Mesendoderm (in vitro differentiated cells): ENCODE measurements around the gene TBC1D1.

Experiments used
- DNase-seq: peaks from one replicate; pipeline ENCODE4 v3.0.0; 2013
- H2AK5ac ChIP-seq: 2 replicates; pipeline ENCODE4 v1.6.1; 2013; ENCODE audit warnings: low read length, inconsistent platforms
- H2BK120ac ChIP-seq: 2 replicates; pipeline ENCODE4 v1.6.1; 2013; ENCODE audit warnings: low read depth, mild to moderate bottlenecking, low read length, moderate library complexity, mixed read lengths
- H2BK15ac ChIP-seq: replicated peaks from 2 replicates; pipeline ENCODE4 v1.6.1; 2013; ENCODE audit warnings: low read depth, mild to moderate bottlenecking, moderate library complexity
- H2BK5ac ChIP-seq: 2 replicates; pipeline ENCODE4 v1.6.1; 2013; ENCODE audit warnings: low read length, inconsistent platforms
- H3K18ac ChIP-seq: 2 replicates; pipeline ENCODE4 v1.6.1; 2013; ENCODE audit warnings: mild to moderate bottlenecking, low read length, mixed read lengths
- H3K23ac ChIP-seq: one replicate; pipeline ENCODE4 v1.6.1; 2013; ENCODE audit warnings: low read length
- H3K27ac ChIP-seq: 2 replicates; pipeline ENCODE4 v1.5.1; 2013; ENCODE audit warnings: low read depth, mild to moderate bottlenecking, inconsistent platforms, low read length, moderate library complexity
- H3K27me3 ChIP-seq: 2 replicates; pipeline ENCODE4 v1.6.1; 2013; ENCODE audit warnings: low read length, control low read depth, mild to moderate bottlenecking, inconsistent platforms; ENCODE audit not compliant: insufficient read depth, poor library complexity
- H3K36me3 ChIP-seq: 2 replicates; pipeline ENCODE4 v1.6.1; 2013; ENCODE audit warnings: low read length, inconsistent platforms; ENCODE audit not compliant: control insufficient read depth, insufficient read depth
- H3K4ac ChIP-seq: one replicate; pipeline ENCODE4 v1.6.1; 2013; ENCODE audit warnings: low read depth, mild to moderate bottlenecking, low read length, moderate library complexity
- H3K4me1 ChIP-seq: 2 replicates; pipeline ENCODE4 v1.6.1; 2013; ENCODE audit warnings: low read depth, low read length, inconsistent platforms; ENCODE audit not compliant: control insufficient read depth
- H3K4me2 ChIP-seq: 2 replicates; pipeline ENCODE4 v1.6.1; 2013; ENCODE audit warnings: low read length
- H3K4me3 ChIP-seq: 2 replicates; pipeline ENCODE4 v1.5.1; 2013; ENCODE audit warnings: mild to moderate bottlenecking, low read length
- H3K56ac ChIP-seq: one replicate; pipeline ENCODE4 v1.6.1; 2013; ENCODE audit warnings: low read length
- H3K79me1 ChIP-seq: 2 replicates; pipeline ENCODE4 v1.6.1; 2013; ENCODE audit warnings: low read length, inconsistent platforms
- H3K79me2 ChIP-seq: 2 replicates; pipeline ENCODE4 v1.6.1; 2013; ENCODE audit warnings: mild to moderate bottlenecking, low read length; ENCODE audit not compliant: control insufficient read depth, insufficient read depth
- H3K9ac ChIP-seq: 2 replicates; pipeline ENCODE4 v1.6.1; 2013; ENCODE audit warnings: low read length, inconsistent platforms
- H4K5ac ChIP-seq: one replicate; pipeline ENCODE4 v1.6.1; 2013; ENCODE audit warnings: low read length
- H4K8ac ChIP-seq: one replicate; pipeline ENCODE4 v1.6.1; 2013; ENCODE audit warnings: low read depth, mild to moderate bottlenecking, control low read depth, low read length, moderate library complexity
- WGBS: extraction: QIAGEN DNeasy Blood & Tissue Kit; methylation state at CpG from one replicate; pipeline ENCODE4 v1.1.7; 2013; ENCODE audit warnings: low lambda C conversion rate, missing lambda C conversion rate; ENCODE audit not compliant: insufficient coverage; ENCODE audit errors: extremely low coverage; 5-methylcytosine and 5-hydroxymethylcytosine counted together

TBC1D1 gene

GRCh38 chr4:38011511-38012162 is 120.8 kb downstream of the TBC1D1 start:
- Histone ChIP-seq H3K4me3 (no peak overlapping the region), H2AK5ac (no peak overlapping the region), H4K8ac (no peak overlapping the region), H3K18ac (no peak overlapping the region), H3K27ac (no peak overlapping the region), H4K5ac (no peak overlapping the region), H3K79me2 (peaks cover 18% of the 10 kb centered on the region), H3K56ac (no peak overlapping the region), H2BK5ac (no peak overlapping the region), H2BK120ac (no peak overlapping the region), H3K4ac (no peak overlapping the region), H3K4me1 (peaks cover 12% of the 10 kb centered on the region), H3K36me3 (no peaks in the 10 kb centered on the region), H3K9ac (no peak overlapping the region), H2BK15ac (no peak overlapping the region), H3K4me2 (no peak overlapping the region), H3K27me3 (no peaks in the 10 kb centered on the region), H3K23ac (no peak overlapping the region), H3K79me1 (peaks cover 15% of the 10 kb centered on the region)
- no CpG with 5 or more reads among the region's 3 CpGs for WGBS
- no peak for DNase-seq

- WGBS: no CpG with 5 or more reads among the region's 9 CpGs
Measured at GRCh38 chr4:38013461-38014366, 122.8 kb downstream of the TBC1D1 start.

GRCh38 chr4:38014421-38014852 is 123.6 kb downstream of the TBC1D1 start:
- no peak overlapping the region for H2AK5ac ChIP-seq
- no peak overlapping the region for H2BK15ac ChIP-seq
- no peak for DNase-seq
- H3K18ac ChIP-seq: no peak overlapping the region
- no peak overlapping the region for H3K4me2 ChIP-seq
- H3K4me3 ChIP-seq: no peak overlapping the region
- no CpG with 5 or more reads among the region's 37 CpGs for WGBS
- H3K36me3 ChIP-seq: no peaks in the 10 kb centered on the region
- H2BK5ac ChIP-seq: no peak overlapping the region
- no peak overlapping the region for H4K5ac ChIP-seq
- no peak overlapping the region for H4K8ac ChIP-seq
- peaks cover 7% of the 10 kb centered on the region for H3K4me1 ChIP-seq
- H3K27ac ChIP-seq: no peak overlapping the region
- no peak overlapping the region for H2BK120ac ChIP-seq
- peaks cover 10% of the 10 kb centered on the region for H3K79me2 ChIP-seq
- no peaks in the 10 kb centered on the region for H3K27me3 ChIP-seq
- peaks cover 9% of the 10 kb centered on the region for H3K79me1 ChIP-seq
- no peak overlapping the region for H3K23ac ChIP-seq
- H3K9ac ChIP-seq: no peak overlapping the region
- H3K56ac ChIP-seq: no peak overlapping the region
- no peak overlapping the region for H3K4ac ChIP-seq

More at GRCh38 chr4:38013461-38014366, 122.8 kb downstream of the TBC1D1 start:
- H3K27ac ChIP-seq: no peak overlapping the region
- H2AK5ac ChIP-seq: no peak overlapping the region
- H3K36me3 ChIP-seq: no peaks in the 10 kb centered on the region
- H3K27me3 ChIP-seq: no peaks in the 10 kb centered on the region
- no peak overlapping the region for H3K4me3 ChIP-seq
- H3K4me1 ChIP-seq: peaks cover 7% of the 10 kb centered on the region
- H3K18ac ChIP-seq: no peak overlapping the region
- H2BK15ac ChIP-seq: no peak overlapping the region
- H2BK120ac ChIP-seq: no peak overlapping the region
- no peak overlapping the region for H4K8ac ChIP-seq
- no peak overlapping the region for H3K4ac ChIP-seq
- H3K79me2 ChIP-seq: peaks cover 10% of the 10 kb centered on the region
- no peak overlapping the region for H3K23ac ChIP-seq
- no peak overlapping the region for H3K56ac ChIP-seq
- H3K79me1 ChIP-seq: peaks cover 9% of the 10 kb centered on the region
- no peak overlapping the region for H2BK5ac ChIP-seq
- H3K4me2 ChIP-seq: no peak overlapping the region
- no peak overlapping the region for H3K9ac ChIP-seq
- DNase-seq: no peak
- no peak overlapping the region for H4K5ac ChIP-seq

GRCh38 chr4:38015886-38016515 is 125.1 kb downstream of the TBC1D1 start:
- Histone ChIP-seq H3K23ac (no peak overlapping the region), H3K4ac (no peak overlapping the region), H3K56ac (peak overlapping the region; percentile 31), H2BK15ac (no peak overlapping the region), H3K36me3 (no peaks in the 10 kb centered on the region), H3K9ac (no peak overlapping the region), H3K4me3 (no peak overlapping the region), H4K5ac (no peak overlapping the region), H2BK5ac (no peak overlapping the region), H3K18ac (no peak overlapping the region), H2BK120ac (no peak overlapping the region), H3K27me3 (no peaks in the 10 kb centered on the region), H4K8ac (no peak overlapping the region), H3K4me1 (peaks cover 3% of the 10 kb centered on the region), H3K4me2 (no peak overlapping the region), H3K79me1 (peaks cover 4% of the 10 kb centered on the region), H2AK5ac (no peak overlapping the region), H3K79me2 (peaks cover 5% of the 10 kb centered on the region), H3K27ac (no peak overlapping the region)
- WGBS: no CpG with 5 or more reads among the region's 7 CpGs
- DNase-seq: peak; percentile 39

- no CpG with 5 or more reads among the region's 2 CpGs for WGBS
Measured at GRCh38 chr4:38016698-38017097, 125.8 kb downstream of the TBC1D1 start.

More at GRCh38 chr4:38016698-38017097, 125.8 kb downstream of the TBC1D1 start:
- no peak overlapping the region for H4K5ac ChIP-seq
- H3K27ac ChIP-seq: no peak overlapping the region
- H3K79me1 ChIP-seq: peaks cover 4% of the 10 kb centered on the region
- H2BK120ac ChIP-seq: no peak overlapping the region
- H2BK5ac ChIP-seq: no peak overlapping the region
- no peaks in the 10 kb centered on the region for H3K27me3 ChIP-seq
- H3K18ac ChIP-seq: no peak overlapping the region
- H4K8ac ChIP-seq: no peak overlapping the region
- no peak for DNase-seq
- H3K4me3 ChIP-seq: no peak overlapping the region
- no peak overlapping the region for H3K23ac ChIP-seq
- no peak overlapping the region for H3K9ac ChIP-seq
- H3K4ac ChIP-seq: no peak overlapping the region
- H3K79me2 ChIP-seq: peaks cover 5% of the 10 kb centered on the region
- peaks cover 3% of the 10 kb centered on the region for H3K4me1 ChIP-seq
- no peak overlapping the region for H3K56ac ChIP-seq
- H3K36me3 ChIP-seq: no peaks in the 10 kb centered on the region
- H2AK5ac ChIP-seq: no peak overlapping the region
- H3K4me2 ChIP-seq: no peak overlapping the region
- H2BK15ac ChIP-seq: no peak overlapping the region
